HL-60 (cell line): ENCODE data around the gene EIF3CL.
"Not testable (repeated sequence)": the region's sequence is repeated elsewhere in the genome, so short reads cannot be mapped to it uniquely, and the experiment has no call there.

ENCODE experiments used
- CTCF ChIP-seq: IDR thresholded peaks from one replicate; pipeline ENCODE4 v1.5.1; 2011; ENCODE audit warnings: low read length, control low read depth, inconsistent platforms; ENCODE audit not compliant: insufficient read depth
- POLR2AphosphoS5 ChIP-seq: IDR thresholded peaks from 2 replicates; pipeline ENCODE4 v1.6.1; 2012; ENCODE audit warnings: low read depth

GRCh38 chr16:28446388-28446787 lies 42.7 kb upstream of the EIF3CL start:
- TF ChIP-seq CTCF, POLR2AphosphoS5: not testable (repeated sequence)
